Measurements from ENCODE around the gene NBPF3.

Gene NBPF3

GRCh38 chr1:21520899-21521716, 81.2 kb downstream of the NBPF3 start:
- DNase-seq = no peak

- no peak for DNase-seq
Observed at GRCh38 chr1:21521717-21522060, 81.8 kb downstream of the NBPF3 start.

- DNase-seq = no peak
Observed at GRCh38 chr1:21522525-21523038, 82.6 kb downstream of the NBPF3 start.

- no peak for DNase-seq
Observed at GRCh38 chr1:21523297-21523813, 83.4 kb downstream of the NBPF3 start.

GRCh38 chr1:21524220-21524619, 84.3 kb downstream of the NBPF3 start:
- DNase-seq = no peak

GRCh38 chr1:21524686-21525339, 84.9 kb downstream of the NBPF3 start:
- no peak for DNase-seq

GRCh38 chr1:21525340-21525717, 85.4 kb downstream of the NBPF3 start:
- no peak for DNase-seq

- no peak for DNase-seq
Observed at GRCh38 chr1:21526441-21526840, 86.5 kb downstream of the NBPF3 start.

- DNase-seq = no peak
Observed at GRCh38 chr1:21530368-21531016, 90.6 kb downstream of the NBPF3 start.

- no peak for DNase-seq
Observed at GRCh38 chr1:21531241-21531640, 91.3 kb downstream of the NBPF3 start.

- DNase-seq = no peak
Observed at GRCh38 chr1:21532496-21532895, 92.6 kb downstream of the NBPF3 start.

GRCh38 chr1:21532992-21533534, 93.1 kb downstream of the NBPF3 start:
- DNase-seq = no peak

GRCh38 chr1:21534146-21534545, 94.2 kb downstream of the NBPF3 start:
- no peak for DNase-seq

Data from CD4-positive, alpha-beta T cell treated with Interleukin-4 for 4 hours (primary cell).